HepG2 (cell line): ENCODE measurements around the gene BTBD17. TPM values are rescaled to one million over a fixed set of nuclear protein-coding genes. Genes with fewer than 3 reads are reported as not detected.

Experiments
- ETV5 ChIP-seq: IDR thresholded peaks from 2 replicates; pipeline ENCODE4 v1.6.1; 2018; ENCODE audit warnings: missing biosample characterization, missing genetic modification reagents, inconsistent platforms, borderline replicate concordance
- GABPB1 ChIP-seq: IDR thresholded peaks from 2 replicates; pipeline ENCODE4 v1.6.1; 2016; ENCODE audit warnings: mild to moderate bottlenecking, missing genetic modification reagents, moderate library complexity, missing compliant biosample characterization
- HIVEP1 ChIP-seq: sonication (generic); formaldehyde crosslinking; IDR thresholded peaks from 2 replicates; pipeline ENCODE4 v1.4.0; 2020; ENCODE audit warnings: mild to moderate bottlenecking, missing genetic modification reagents
- ISX ChIP-seq: sonication (generic); formaldehyde crosslinking; conservative IDR thresholded peaks from 2 replicates; pipeline ENCODE4 v1.5.0; 2020; ENCODE audit warnings: missing genetic modification reagents
- MEIS1 ChIP-seq: sonication (generic); formaldehyde crosslinking; IDR thresholded peaks from 2 replicates; pipeline ENCODE4 v1.9.0; 2021; ENCODE audit warnings: mild to moderate bottlenecking, missing genetic modification reagents, moderate library complexity, borderline replicate concordance
- MXD4 ChIP-seq: IDR thresholded peaks from 2 replicates; pipeline ENCODE4 v1.6.1; 2016; ENCODE audit warnings: mild to moderate bottlenecking, missing biosample characterization, missing genetic modification reagents
- NFYC ChIP-seq: IDR thresholded peaks from 2 replicates; pipeline ENCODE4 v1.6.1; 2016; ENCODE audit warnings: missing genetic modification reagents, missing compliant biosample characterization
- NR2F2 ChIP-seq: IDR thresholded peaks from 2 replicates; pipeline ENCODE4 v1.6.1; 2012; ENCODE audit warnings: low read depth, inconsistent platforms, borderline replicate concordance
- ONECUT2 ChIP-seq: sonication (generic); formaldehyde crosslinking; IDR thresholded peaks from 2 replicates; pipeline ENCODE4 v1.4.0; 2020; ENCODE audit warnings: missing genetic modification reagents
- PREB ChIP-seq: sonication (generic); formaldehyde crosslinking; IDR thresholded peaks from 2 replicates; pipeline ENCODE4 v1.4.0; 2020; ENCODE audit warnings: missing genetic modification reagents
- REPIN1 ChIP-seq: sonication (generic); formaldehyde crosslinking; IDR thresholded peaks from 2 replicates; pipeline ENCODE4 v1.8.0; 2022; ENCODE audit warnings: missing genetic modification reagents, low read depth, mild to moderate bottlenecking, borderline replicate concordance
- SALL2 ChIP-seq: sonication (generic); formaldehyde crosslinking; IDR thresholded peaks from 2 replicates; pipeline ENCODE4 v1.8.1; 2023; ENCODE audit warnings: mild to moderate bottlenecking, missing genetic modification reagents, inconsistent platforms
- SIX1 ChIP-seq: sonication (generic); formaldehyde crosslinking; IDR thresholded peaks from 2 replicates; pipeline ENCODE4 v1.4.0; 2020; ENCODE audit warnings: missing genetic modification reagents, borderline replicate concordance
- SMAD3 ChIP-seq: sonication (generic); formaldehyde crosslinking; IDR thresholded peaks from 2 replicates; pipeline ENCODE4 v1.4.0; 2020; ENCODE audit warnings: missing genetic modification reagents
- THAP11 ChIP-seq: IDR thresholded peaks from 2 replicates; pipeline ENCODE4 v1.6.1; 2016; ENCODE audit warnings: missing biosample characterization, missing genetic modification reagents
- ZBED4 ChIP-seq: sonication (generic); formaldehyde crosslinking; IDR thresholded peaks from 2 replicates; pipeline ENCODE4 v1.4.0; 2020; ENCODE audit warnings: missing genetic modification reagents, borderline replicate concordance
- ZFP36L2 ChIP-seq: sonication (generic); formaldehyde crosslinking; IDR thresholded peaks from 2 replicates; pipeline ENCODE4 v1.4.0; 2020; ENCODE audit warnings: missing genetic modification reagents
- ZFP90 ChIP-seq: sonication (generic); formaldehyde crosslinking; IDR thresholded peaks from 2 replicates; pipeline ENCODE4 v1.8.0; 2022; ENCODE audit warnings: missing genetic modification reagents, mild to moderate bottlenecking, inconsistent platforms, borderline replicate concordance
- ZFYVE20 ChIP-seq: sonication (generic); formaldehyde crosslinking; IDR thresholded peaks from 2 replicates; pipeline ENCODE4 v1.8.0; 2023; ENCODE audit warnings: low read depth, mild to moderate bottlenecking, moderate library complexity, missing genetic modification reagents, borderline replicate concordance
- ZNF17 ChIP-seq: sonication (generic); formaldehyde crosslinking; IDR thresholded peaks from 2 replicates; pipeline ENCODE4 v1.5.0; 2020; ENCODE audit warnings: mild to moderate bottlenecking, missing genetic modification reagents
- ZNF549 ChIP-seq: sonication (generic); formaldehyde crosslinking; IDR thresholded peaks from 2 replicates; pipeline ENCODE4 v1.5.0; 2020; ENCODE audit warnings: missing genetic modification reagents
- ZNF558 ChIP-seq: sonication (generic); formaldehyde crosslinking; IDR thresholded peaks from 2 replicates; pipeline ENCODE4 v1.9.0; 2022; ENCODE audit warnings: mild to moderate bottlenecking, missing genetic modification reagents, borderline replicate concordance
- ZNF598 ChIP-seq: sonication (generic); formaldehyde crosslinking; IDR thresholded peaks from 2 replicates; pipeline ENCODE4 v1.5.1; 2020; ENCODE audit warnings: mild to moderate bottlenecking, missing genetic modification reagents, borderline replicate concordance
- polyA plus RNA-seq, 8 experiments: library from polyadenylated mRNA; depleted of rRNA in 3 of 8; stranded (reverse) in 7 of 8; unstranded in 1 of 8; fragments of >200 nt; fragmentation: Illumina TruSeq in 4 of 8; extraction: Trizol in 4 of 8; gene quantifications; 2 replicates each; pipeline versions ENCODE4 v1.2.1 to v1.2.3, GENCODE V29; 2011 to 2016; ENCODE audit warnings: low read depth in 4 of 8, missing spikeins in 1 of 8, mixed read lengths in 1 of 8; ENCODE audit not compliant: insufficient read depth in 1 of 8
- total RNA-seq, 5 experiments: library from RNA; depleted of rRNA; stranded (reverse); fragments of >200 nt; fragmentation: Illumina TruSeq; extraction: Trizol; gene quantifications; 2 replicates each; pipeline ENCODE4 v1.2.3, GENCODE V29; 2016; ENCODE audit warnings: low read depth in 1 of 5

Gene BTBD17
- total and polyA plus RNA-seq, 2 of the 13 experiments (the other 11 are each of a cell fraction or from before 2014, with no cell fraction given): not detected

GRCh38 chr17:74379495-74380085 lies 17.9 kb upstream of the BTBD17 start (continued):
- TF ChIP-seq PREB (CRISPR knock-in tag) (no peak), ISX (CRISPR knock-in tag) (no peak; the same call in 1 of the 2 replicates), ZFYVE20 (CRISPR knock-in tag) (no peak), SALL2 (CRISPR knock-in tag) (peak; percentile 70; the same call in 1 of the 2 replicates), SIX1 (peak; percentile 90; the same call in 1 of the 2 replicates), ONECUT2 (CRISPR knock-in tag) (no peak), ZNF598 (peak; percentile 41; the same call in 1 of the 2 replicates), ZNF17 (CRISPR knock-in tag) (no peak), HIVEP1 (CRISPR knock-in tag) (0 out of 2 replicates have a peak, but pooled peaks have one; percentile 24), ZBED4 (CRISPR knock-in tag) (peak; percentile 41; the same call in 1 of the 2 replicates), NR2F2 (peak; percentile 49; the same call in 1 of the 2 replicates), SMAD3 (CRISPR knock-in tag) (0 out of 2 replicates have a peak, but pooled peaks have one; percentile 52), ZNF549 (no peak), MEIS1 (CRISPR knock-in tag) (peak; percentile 83; the same call in 1 of the 2 replicates), ETV5 (CRISPR knock-in tag) (peak; percentile 33; the same call in 1 of the 2 replicates), THAP11 (CRISPR knock-in tag) (peak; percentile 56; the same call in 1 of the 2 replicates), ZFP36L2 (CRISPR knock-in tag) (no peak), NFYC (CRISPR knock-in tag) (no peak), ZNF558 (CRISPR knock-in tag) (no peak), GABPB1 (peak; percentile 61), REPIN1 (CRISPR knock-in tag) (peak; percentile 56; the same call in 1 of the 2 replicates), MXD4 (peak; percentile 26; the same call in 1 of the 2 replicates), ZFP90 (CRISPR knock-in tag) (peak; percentile 75; the same call in 1 of the 2 replicates)
